ENCODE results near the gene CNOT10.
A peak's percentile ranks its signal among the peaks of the same experiment; 100 is the strongest.
"Not testable (repeated sequence)": the region's sequence is repeated elsewhere in the genome, so short reads cannot be mapped to it uniquely, and the experiment has no call there.

The CNOT10 gene

DNA sequence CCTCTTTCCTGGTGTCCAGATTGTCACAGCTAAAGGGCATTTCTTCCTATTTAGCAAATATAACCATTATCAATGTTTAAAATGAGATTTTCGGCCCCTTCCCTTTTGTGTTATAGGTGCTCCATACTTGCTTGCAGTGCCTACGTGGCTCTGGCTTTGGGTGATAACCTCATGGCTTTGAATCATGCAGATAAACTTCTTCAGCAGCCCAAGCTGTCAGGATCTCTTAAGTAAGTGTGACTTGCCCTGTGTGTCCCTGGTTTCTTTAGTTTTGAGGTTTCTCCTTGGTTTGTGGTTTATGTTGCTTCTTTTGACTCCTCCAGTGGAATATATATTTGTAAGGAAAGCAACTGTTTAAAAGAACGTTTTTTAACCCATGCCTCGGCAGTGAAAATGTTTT is 74.4 kb downstream of the CNOT10 start:
- DNase-seq (ENCODE audit: low read depth in 2 of 2), result no peak

DNA sequence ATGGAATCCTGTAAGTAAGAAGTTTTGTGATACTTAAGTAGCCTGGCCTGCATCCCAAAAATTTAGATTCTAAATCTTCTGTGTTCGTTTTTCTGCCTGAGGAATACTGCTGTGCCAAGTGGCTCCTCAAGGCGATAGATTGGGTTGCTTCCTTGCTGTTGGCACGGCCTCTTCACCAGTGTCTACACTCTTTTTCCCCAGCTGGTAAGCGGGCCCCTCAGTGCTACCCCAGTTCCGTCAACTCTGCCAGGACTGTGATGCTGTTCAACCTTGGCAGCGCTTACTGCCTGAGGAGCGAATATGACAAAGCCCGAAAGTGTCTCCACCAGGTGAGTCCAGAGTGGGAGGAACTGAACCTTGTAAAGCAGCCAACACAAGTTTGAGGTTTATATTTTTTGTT is 79.5 kb downstream of the CNOT10 start:
- no peak for DNase-seq (ENCODE audit: low read depth in 2 of 2)

DNA sequence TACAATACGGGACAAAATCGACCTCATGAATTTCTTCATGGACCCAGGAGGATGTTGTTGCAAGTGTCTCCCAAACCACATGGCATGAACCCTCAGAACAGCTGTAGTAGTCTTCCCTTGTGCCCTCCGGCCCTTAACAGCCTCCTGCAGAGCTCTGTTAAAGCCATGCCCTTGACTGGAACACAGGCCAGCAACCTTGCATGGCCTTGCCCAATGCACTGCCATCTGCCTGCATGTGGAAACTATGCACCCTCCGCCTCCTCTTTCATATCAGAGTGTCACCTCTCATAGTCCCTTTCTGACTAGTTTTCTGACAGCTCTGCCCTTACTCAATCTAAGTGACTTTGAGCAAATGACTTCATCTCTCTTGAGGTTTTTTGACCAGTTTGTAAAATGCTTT is 93.4 kb downstream of the CNOT10 start:
- DNase-seq (ENCODE audit: low read depth in 2 of 2), result no peak

DNA sequence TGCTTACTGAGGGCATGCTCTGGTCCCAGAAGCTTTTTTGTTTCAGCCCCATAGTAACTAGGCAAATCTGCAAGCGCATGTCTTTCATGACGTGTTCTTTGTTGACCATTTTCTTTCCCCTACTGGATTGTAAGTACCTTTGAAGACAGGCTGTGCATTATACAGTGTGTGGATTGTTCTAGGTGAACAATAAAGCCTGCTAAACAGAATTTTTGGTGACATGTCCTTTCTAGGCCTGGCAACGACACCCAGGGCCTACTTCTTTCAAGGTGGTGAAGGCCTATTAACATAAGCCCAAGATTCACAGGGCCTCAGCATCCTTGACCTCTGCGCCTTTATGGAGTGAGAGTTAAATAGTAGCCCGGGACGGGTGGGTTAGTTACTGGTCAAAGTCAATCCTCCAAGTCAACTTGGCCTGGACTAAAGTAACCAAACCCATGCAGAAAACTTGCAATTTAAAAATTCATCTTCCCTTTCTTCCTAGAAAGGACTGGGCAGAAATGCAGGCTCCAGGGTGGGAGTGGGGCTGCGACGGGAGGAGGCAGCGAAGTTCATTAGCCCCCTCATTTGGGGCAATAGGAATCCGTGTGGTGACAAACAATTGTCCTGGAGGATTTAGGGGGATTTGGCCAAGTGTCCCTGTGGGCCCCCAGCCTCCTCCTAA is 95.2 kb downstream of the CNOT10 start:
- DNase-seq (ENCODE audit: low read depth in 2 of 2), result no peak

DNA sequence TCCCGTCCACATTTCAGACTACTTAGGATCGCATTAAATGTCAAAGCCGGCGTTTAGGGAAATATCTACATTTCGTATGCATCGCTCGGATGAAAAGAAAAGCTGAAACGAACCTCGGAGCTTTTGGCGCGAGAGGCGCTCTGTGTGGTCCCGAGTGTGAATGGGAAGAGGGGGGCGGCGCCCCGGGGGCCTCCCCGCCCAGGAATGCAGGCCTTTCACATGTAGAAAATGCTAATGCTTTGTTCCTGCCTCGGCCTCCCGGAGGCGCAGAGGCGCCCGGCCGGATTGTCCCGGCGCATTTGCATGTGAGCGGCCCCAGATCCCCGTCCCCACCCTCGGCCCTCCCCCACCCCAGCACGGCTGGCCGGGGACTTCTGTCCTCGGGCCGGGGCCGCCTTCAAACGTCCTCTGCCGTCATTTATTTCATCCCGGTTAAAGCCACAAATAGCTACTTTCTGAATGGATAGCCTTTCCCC is 95.8 kb downstream of the CNOT10 start:
- peak in 1 of 2 donors; percentile 2 for DNase-seq (ENCODE audit: low read depth in 2 of 2)

DNA sequence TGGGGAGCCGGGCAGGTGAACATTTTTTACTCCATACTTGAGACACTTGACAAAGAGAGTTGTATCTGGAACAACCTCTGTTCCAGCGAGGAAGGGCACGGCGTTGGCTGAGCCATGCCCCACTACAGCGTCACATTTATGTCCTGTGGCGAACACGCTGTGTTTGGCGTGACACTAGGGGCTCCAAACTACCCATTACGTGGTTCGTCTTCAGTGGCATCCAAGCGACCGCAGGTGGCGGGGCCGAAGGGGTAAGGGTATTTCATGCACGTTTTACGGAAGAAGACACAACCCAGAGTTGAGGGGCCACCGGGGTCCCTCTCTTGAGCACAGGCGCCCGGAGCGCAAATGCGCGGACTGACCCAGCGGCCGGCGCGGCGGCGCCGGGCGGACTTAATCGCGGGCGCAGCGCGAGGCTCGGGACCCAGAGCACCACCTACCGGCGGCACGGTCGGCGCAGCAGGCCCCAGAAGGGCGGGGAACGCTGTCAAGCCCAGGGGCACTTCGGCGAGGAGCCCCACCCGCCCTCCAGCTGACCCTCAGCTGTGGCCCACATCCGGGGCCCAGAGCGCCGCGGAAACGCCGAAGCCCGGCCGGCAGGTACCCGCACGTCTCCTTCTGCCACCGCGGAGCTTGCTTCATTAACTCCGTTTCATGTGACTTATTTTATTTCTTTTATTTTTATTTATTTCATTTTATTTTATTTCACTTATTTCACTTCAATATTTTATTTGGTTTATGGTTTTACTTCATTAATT is 96.4 kb downstream of the CNOT10 start:
- DNase-seq (ENCODE audit: low read depth in 2 of 2), result peak; percentile 48 to 63

DNA sequence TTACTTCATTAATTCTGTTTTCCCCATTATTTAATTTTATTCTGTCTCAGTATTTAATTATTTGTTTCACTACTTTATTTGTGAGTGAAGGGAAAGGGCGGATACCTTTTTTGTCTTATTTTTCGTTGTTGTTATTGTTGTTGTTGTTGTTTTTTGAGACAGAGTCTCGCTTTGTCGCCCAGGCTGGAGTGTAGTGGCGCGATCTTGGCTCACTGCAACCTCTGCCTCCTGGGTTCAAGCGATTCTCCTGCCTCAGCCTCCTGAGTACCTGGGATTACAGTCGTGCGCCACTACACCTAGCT is 96.9 kb downstream of the CNOT10 start:
- not testable (repeated sequence) for DNase-seq (ENCODE audit: low read depth in 2 of 2)

DNA sequence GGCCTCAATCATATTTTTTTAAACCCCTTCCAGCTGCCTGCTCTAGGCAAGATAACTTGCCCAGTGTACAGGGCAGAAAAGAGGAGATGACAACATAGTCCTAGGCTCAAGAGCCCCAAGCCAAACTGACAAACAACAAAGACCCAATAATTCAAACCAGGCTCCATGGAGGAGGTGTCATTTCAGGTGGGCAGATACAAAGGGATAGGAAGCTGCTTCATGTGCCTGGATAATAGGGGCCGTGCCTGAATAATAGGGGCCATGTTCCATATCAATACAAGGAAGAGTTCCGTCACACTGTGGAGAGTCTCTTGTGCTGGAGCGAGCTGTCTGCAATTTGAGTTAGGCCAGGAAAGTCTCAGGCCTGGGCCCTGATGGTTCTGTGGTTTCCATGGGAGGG is 97.4 kb downstream of the CNOT10 start:
- no peak for DNase-seq (ENCODE audit: low read depth in 2 of 2)

DNA sequence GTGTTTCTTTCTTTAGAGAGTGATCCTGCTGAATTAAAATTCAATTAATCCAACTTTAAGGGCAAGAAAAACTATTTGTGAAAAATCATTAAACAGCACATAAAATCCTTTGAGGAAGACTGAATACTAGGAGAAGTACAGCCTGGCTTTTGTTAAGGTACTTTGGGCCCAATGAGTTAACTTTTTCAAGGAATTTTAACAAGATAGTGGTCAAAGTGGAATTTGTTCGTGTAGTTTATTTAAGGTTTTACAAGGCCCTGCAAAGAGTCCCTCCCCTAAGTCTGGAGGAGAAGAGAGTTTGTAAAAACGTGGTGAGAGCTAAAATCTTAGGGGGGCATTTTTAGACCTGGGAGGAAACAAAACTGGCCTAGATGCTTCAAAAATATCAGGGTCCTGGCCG is 106.8 kb downstream of the CNOT10 start:
- DNase-seq (ENCODE audit: low read depth in 2 of 2), result no peak

DNA sequence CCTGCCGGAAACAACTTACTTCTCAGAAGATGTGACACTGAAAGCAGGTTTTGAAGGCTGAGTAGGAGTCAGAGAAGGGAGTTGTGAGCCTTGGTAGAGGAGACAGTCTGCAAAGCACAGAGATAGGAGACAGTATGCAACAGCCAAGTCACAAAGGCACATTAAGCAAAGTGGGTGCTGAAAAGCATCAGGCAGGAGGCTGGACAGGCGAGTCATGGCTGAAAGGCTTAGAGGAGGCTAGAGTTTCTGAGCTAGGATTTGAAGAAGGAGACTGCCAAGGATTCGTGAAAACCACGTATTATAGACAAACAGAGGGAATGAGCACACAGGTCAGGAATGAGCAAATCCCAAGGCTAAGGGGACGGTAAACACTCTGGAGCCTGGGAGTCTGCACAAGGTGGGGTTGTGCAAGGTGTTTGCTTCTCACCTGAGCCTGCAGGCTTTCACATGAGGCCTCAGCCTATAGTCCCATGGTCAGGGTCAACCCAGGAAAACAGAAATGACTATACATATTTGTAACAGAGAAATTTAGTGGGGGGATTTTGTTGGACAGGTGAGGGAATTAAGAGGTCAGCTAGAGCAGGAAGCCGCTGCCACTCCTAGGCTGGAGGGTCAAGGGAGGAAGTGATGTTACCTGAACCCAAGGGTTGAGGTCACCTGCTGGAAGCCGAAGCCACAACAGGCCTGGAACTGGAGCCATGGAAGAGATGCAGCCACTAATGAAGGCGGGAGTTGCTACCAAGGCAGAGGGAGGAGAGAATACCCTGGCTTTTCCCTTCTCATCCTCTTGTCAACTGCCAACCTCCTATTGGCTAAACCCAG is 109.7 kb downstream of the CNOT10 start:
- no peak for DNase-seq (ENCODE audit: low read depth in 2 of 2)

DNA sequence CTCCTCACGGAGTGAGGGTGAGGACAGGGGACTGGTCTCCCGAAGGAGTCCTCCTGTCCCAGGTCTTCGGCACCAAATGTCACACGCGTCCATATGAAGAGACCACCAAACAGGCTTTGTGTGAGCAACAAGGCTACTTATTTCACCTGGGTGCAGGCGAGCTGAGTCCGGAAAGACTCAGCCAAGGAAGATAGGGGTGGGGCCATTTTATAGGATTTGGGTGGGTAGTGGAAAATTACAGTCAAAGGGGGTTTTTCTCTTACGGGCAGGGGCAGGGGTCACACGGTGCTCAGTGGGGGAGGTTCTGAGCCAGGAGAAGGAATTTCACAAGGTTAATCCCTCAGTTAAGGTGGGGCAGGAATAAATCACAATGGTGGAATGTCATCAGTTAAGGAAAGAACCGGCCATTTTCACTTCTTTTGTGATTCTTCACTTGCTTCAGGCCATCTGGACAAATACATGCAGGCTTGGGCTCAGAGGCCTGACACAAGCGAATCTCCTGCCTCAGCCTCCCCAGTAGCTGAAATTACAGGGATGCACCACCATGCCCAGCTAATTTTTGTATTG is 111.5 kb downstream of the CNOT10 start:
- not testable (repeated sequence) for DNase-seq (ENCODE audit: low read depth in 2 of 2)

DNA sequence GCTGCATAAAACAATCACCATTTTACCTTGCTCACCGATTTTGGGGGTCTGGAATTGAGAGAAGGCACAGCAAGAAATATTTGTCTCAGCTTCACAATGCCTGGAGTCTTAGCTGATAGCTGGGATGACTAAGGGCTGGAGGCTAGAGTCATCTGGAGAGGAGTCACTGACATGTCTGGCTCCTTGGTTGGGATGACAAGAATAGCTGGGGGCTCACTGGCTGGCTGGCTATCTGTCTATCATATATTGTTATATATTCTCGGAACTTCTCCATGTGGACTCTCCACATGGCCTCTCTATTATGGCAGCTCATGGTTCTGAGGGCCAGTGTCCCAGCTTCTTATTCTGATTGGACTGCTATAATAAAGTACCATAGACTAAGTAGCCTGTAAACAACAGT is 112.8 kb downstream of the CNOT10 start:
- no peak for DNase-seq (ENCODE audit: low read depth in 2 of 2)

DNA sequence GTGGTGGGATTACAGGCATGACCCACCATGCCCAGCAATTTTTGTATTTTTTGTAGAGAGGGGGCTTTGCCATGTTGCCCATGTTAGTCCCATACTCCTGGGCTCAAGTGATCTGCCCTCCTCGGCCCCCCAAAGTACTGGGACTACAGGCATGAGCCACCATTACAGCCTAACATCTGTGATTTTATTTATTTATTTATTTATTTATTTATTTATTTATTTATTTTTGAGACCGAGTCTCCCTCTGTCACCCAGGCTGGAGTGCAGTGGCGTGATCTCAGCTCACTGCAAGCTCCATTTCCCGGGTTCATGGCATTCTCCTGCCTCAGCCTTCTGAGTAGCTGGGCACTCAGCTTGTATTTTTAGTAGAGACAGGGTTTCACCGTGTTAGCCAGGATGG is 116.5 kb downstream of the CNOT10 start:
- DNase-seq (ENCODE audit: low read depth in 2 of 2), result not testable (repeated sequence)

DNA sequence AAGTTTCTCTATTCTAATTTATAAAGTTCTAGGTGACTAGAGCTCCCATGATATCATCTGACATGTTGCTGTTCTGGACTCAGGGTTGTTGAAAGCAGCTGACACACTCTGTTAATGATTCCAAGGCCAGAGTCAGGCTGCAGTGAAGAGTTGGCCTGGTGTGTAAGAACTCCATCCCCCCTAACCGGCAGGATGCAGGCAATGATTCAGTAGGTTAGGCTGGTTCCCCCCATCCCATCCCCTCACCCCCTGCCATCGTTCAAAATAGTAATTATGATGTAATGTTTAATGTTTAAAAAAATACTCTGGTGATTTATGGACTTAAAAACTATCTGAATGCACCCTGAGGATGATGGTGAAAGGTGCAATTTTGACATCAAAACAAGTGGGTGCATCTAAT is 128.2 kb downstream of the CNOT10 start:
- no peak for DNase-seq (ENCODE audit: low read depth in 2 of 2)

DNA sequence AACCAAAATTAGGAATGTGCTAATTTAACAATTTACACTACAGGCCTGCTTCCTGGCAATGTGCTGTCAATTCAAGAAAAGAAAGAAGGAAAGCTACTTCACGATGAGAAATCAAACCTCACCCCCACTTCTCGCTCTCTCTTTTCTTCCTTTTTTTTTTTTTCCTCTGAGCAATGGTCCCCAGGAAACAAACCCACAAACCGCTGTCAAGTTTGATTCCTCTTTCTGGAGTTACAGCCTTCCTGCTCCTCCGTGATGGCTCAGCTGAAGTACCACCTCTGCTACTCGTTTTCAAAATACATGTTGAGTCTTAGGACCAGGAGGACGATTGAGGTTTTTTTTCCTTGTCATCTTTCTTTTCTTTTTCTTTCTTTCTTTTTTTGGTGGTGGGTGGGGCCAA is 129.4 kb downstream of the CNOT10 start:
- no peak for DNase-seq (ENCODE audit: low read depth in 2 of 2)

DNA sequence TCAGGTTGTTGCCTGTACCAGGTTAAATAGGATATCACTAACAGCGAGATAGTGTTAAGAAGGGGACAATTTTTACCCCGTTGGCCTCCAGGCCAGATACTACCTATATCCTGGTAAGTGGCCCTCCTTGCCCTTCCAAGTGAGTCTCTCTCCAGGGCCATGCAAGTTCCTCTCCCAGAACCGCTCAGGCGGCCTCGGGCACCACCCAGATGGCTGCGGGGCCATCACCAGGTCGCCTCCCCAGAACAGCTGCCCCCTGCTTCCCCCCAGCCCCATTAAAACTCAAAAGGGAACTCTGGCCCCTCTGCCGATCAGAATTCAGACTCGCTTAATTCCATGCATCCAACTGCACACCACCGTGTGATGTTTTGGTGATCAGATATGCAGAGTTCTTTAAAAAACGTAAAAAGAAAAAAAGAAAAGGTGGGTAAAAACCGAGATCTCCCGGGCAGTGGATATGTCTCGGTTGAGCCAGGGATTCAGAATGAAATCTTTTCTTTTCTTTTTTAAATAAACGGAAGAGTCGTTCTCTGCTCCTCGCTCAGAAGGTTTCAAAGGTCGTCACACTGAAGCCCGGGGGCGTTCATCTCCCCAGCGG is 131.0 kb downstream of the CNOT10 start:
- no peak for DNase-seq (ENCODE audit: low read depth in 2 of 2)

DNA sequence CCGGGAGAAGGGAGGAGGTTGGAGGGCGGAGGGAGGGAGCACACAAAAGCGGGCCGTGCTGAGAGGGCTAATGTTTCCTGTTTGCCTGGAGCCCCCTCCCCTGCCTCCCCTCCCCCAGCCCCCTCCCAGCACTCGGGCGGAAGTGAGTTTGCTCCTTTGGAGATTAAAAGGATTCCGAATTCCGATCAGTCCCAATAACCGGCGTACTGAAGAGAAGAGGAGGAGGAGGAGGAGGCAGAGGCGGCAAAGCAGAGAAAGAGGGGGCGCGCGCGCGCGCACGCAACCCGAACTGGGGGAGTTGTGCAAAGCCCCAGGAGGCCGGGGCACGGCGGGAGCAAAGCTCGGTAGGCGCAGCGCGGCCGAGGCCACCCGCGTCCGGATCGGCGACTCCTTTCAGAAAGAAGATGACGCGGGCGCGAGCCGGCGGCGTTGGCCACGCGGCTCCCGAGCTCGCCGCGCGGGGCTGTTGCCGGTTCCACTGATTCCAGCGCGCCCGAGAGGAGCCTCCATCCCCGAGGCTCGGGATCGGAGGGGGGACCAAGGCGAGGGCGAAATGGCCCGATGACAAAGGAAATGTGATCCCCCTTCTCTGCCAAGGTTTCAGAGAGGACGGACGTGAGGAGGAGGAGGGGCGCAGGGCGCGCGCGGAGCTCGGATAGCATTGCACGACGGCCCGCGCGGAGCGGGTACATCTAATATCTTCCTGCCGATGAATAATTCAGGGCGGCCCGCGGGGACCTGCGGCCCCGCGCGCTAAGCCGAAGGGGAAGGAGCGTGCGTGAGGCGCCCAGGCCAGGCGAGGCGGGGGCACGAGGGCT is 131.7 kb downstream of the CNOT10 start:
- DNase-seq (ENCODE audit: low read depth in 2 of 2), result peak in 1 of 2 donors; percentile 18

DNA sequence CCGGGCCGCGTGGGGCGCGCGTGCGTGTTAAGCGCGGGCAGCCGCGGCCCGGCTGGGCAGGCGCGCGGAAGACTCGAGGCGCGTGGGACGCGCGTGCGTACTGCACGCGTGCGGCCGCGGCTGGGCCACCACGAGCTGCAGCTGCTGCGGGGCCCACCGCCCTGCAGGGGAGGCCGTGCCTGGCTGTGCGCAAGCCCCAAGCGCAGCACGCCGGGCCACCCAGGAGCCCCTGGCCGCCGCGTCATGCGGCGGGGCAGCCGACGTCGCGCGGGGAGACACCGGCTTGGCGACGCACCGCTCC is 132.2 kb downstream of the CNOT10 start:
- DNase-seq (ENCODE audit: low read depth in 2 of 2), result no peak

DNA sequence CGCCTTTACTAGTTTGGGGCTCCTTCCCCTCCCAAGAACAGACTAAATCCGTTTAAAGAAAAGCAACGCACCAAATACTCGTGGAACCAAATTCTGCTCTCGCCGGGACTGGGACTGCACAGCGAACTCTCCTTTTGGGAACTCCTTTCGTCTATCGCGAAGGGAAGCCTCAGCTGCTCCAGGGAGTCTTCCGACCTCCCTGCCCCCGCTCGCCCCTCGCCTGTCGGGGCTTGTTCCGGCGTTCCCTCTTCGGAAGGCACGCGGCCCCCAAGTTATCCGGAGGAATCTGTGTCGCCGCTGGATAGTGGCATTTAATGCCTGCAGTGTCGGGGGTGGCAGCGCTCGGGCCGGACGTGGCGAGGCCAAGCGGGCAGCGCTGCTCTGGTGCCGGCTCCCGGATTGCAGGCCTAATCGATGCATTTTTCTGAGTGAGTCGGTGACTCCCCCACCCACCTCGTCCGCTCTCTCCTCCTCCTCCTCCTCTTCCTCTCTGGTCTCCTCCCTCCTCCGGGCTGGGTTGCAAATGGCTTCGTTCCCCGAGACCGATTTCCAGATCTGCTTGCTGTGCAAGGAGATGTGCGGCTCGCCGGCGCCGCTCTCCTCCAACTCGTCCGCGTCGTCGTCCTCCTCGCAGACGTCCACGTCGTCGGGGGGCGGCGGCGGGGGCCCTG is 132.7 kb downstream of the CNOT10 start, which contains the start of gene TRIM71:
Gene TRIM71, plus strand, starts transcription at position 440 of the 671 bp plus-strand sequence. Its CDS starts 84 bp downstream, at position 524.
- DNase-seq (ENCODE audit: low read depth in 2 of 2), result peak in 1 of 2 donors; percentile 17

DNA sequence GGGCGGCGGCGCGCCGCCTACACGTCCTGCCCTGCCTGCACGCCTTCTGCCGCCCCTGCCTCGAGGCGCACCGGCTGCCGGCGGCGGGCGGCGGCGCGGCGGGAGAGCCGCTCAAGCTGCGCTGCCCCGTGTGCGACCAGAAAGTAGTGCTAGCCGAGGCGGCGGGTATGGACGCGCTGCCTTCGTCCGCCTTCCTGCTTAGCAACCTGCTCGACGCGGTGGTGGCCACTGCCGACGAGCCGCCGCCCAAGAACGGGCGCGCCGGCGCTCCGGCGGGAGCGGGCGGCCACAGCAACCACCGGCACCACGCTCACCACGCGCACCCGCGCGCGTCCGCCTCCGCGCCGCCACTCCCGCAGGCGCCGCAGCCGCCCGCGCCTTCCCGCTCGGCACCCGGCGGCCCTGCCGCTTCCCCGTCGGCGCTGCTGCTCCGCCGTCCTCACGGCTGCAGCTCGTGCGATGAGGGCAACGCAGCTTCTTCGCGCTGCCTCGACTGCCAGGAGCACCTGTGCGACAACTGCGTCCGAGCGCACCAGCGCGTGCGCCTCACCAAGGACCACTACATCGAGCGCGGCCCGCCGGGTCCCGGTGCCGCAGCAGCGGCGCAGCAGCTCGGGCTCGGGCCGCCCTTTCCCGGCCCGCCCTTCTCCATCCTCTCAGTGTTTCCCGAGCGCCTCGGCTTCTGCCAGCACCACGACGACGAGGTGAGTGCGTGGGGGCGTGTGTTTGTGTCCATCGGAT is 133.4 kb downstream of the CNOT10 start:
- DNase-seq (ENCODE audit: low read depth in 2 of 2), result no peak

All from activated CD4-positive, alpha-beta T cell treated with anti-CD3 and anti-CD28 coated beads for 24 hours (primary cell).